Ishikawa (cell line): ENCODE measurements around the gene EIPR1.

ENCODE experiments used
- CEBPB ChIP-seq: IDR thresholded peaks from 2 replicates; pipeline ENCODE4 v1.6.1; 2012
- CREB1 ChIP-seq: IDR thresholded peaks from 2 replicates; pipeline ENCODE4 v1.6.1; 2012; ENCODE audit warnings: low read depth
- EGR1 ChIP-seq: IDR thresholded peaks from 2 replicates; pipeline ENCODE4 v1.6.1; 2012
- EP300 ChIP-seq: IDR thresholded peaks from 2 replicates; pipeline ENCODE4 v1.6.1; 2012; ENCODE audit warnings: borderline replicate concordance
- FOXM1 ChIP-seq: IDR thresholded peaks from 2 replicates; pipeline ENCODE4 v1.6.1; 2012; ENCODE audit warnings: low read depth, borderline replicate concordance
- MAX ChIP-seq: IDR thresholded peaks from 2 replicates; pipeline ENCODE4 v1.6.1; 2012
- NFIC ChIP-seq: IDR thresholded peaks from 2 replicates; pipeline ENCODE4 v1.6.1; 2012
- RAD21 ChIP-seq: IDR thresholded peaks from 2 replicates; pipeline ENCODE4 v1.6.1; 2012; ENCODE audit warnings: low read depth
- REST ChIP-seq: IDR thresholded peaks from 2 replicates; pipeline ENCODE4 v1.6.1; 2012; ENCODE audit warnings: low read depth, mild to moderate bottlenecking
- TAF1 ChIP-seq: IDR thresholded peaks from 2 replicates; pipeline ENCODE4 v1.6.1; 2012; ENCODE audit warnings: low read depth, mild to moderate bottlenecking
- TCF12 ChIP-seq: IDR thresholded peaks from 2 replicates; pipeline ENCODE4 v1.6.1; 2012; ENCODE audit warnings: low read depth
- TEAD4 ChIP-seq: IDR thresholded peaks from 2 replicates; pipeline ENCODE4 v1.6.1; 2012
- USF1 ChIP-seq: IDR thresholded peaks from 2 replicates; pipeline ENCODE4 v1.6.1; 2012
- YY1 ChIP-seq: IDR thresholded peaks from 2 replicates; pipeline ENCODE4 v1.6.1; 2012; ENCODE audit warnings: low read depth
- ZBTB7A ChIP-seq: IDR thresholded peaks from 2 replicates; pipeline ENCODE4 v1.6.1; 2012; ENCODE audit warnings: low read depth

Gene EIPR1

GRCh38 chr2:3189961-3190360 is 187.7 kb downstream of the EIPR1 start:
- TF ChIP-seq REST (no peak), TAF1 (no peak), TEAD4 (no peak), CEBPB (no peak), FOXM1 (no peak), MAX (no peak), EP300 (no peak), RAD21 (no peak), TCF12 (no peak), USF1 (no peak), CREB1 (no peak), ZBTB7A (no peak), NFIC (no peak), YY1 (no peak), EGR1 (no peak)

- TF ChIP-seq CEBPB, result no peak
- TF ChIP-seq FOXM1, result no peak
- no peak for TF ChIP-seq EP300
- TF ChIP-seq MAX, result no peak
- no peak for TF ChIP-seq CREB1
- no peak for TF ChIP-seq TEAD4
- no peak for TF ChIP-seq TAF1
- TF ChIP-seq NFIC, result no peak
- no peak for TF ChIP-seq REST
- TF ChIP-seq ZBTB7A, result no peak
- TF ChIP-seq USF1, result no peak
- TF ChIP-seq EGR1, result no peak
- TF ChIP-seq YY1, result no peak
- no peak for TF ChIP-seq TCF12
- TF ChIP-seq RAD21, result no peak
Observed at GRCh38 chr2:3189076-3189591, 188.5 kb downstream of the EIPR1 start.

- TF ChIP-seq NFIC (no peak), RAD21 (no peak), REST (no peak)
Observed at GRCh38 chr2:3188405-3188946, 189.1 kb downstream of the EIPR1 start.

- TF ChIP-seq RAD21 (no peak), USF1 (no peak), MAX (no peak), TCF12 (no peak), TAF1 (no peak), EGR1 (no peak), ZBTB7A (no peak), FOXM1 (no peak), EP300 (no peak), REST (no peak), CEBPB (no peak), CREB1 (no peak), TEAD4 (no peak), YY1 (no peak), NFIC (no peak)
Observed at GRCh38 chr2:3187467-3187866, 190.2 kb downstream of the EIPR1 start.
